Upper lobe of right lung (tissue), 1 donor: ENCODE results near the gene DHRSX. TPM values are rescaled to one million over a fixed set of nuclear protein-coding genes. Genes with fewer than 3 reads are reported as not detected.
"Not testable (repeated sequence)": the region's sequence is repeated elsewhere in the genome, so short reads cannot be mapped to it uniquely, and the experiment has no call there.

Source experiments
- ATAC-seq: fragments of 200-7000 bp; cut with Tn5 transposase; one replicate; pipeline ENCODE4 v1.9.1; 2020; ENCODE audit warnings: mild to moderate bottlenecking, moderate library complexity
- DNase-seq: peaks from one replicate; pipeline ENCODE4 v3.0.0-alpha.2; 2020
- H3K27ac ChIP-seq: fragments of 200-600 bp; one replicate; pipeline ENCODE4 v1.8.0; 2022
- H3K27me3 ChIP-seq: fragments of 200-600 bp; one replicate; pipeline ENCODE4 v1.8.0; 2022; ENCODE audit warnings: mild to moderate bottlenecking
- H3K36me3 ChIP-seq: fragments of 200-600 bp; one replicate; pipeline ENCODE4 v1.8.0; 2022
- H3K4me1 ChIP-seq: fragments of 200-600 bp; one replicate; pipeline ENCODE4 v1.8.0; 2022
- H3K4me3 ChIP-seq: fragments of 200-600 bp; one replicate; pipeline ENCODE4 v1.8.0; 2022; ENCODE audit warnings: mild to moderate bottlenecking
- H3K9me3 ChIP-seq: fragments of 200-600 bp; one replicate; pipeline ENCODE4 v1.8.0; 2022
- CTCF ChIP-seq: fragments of 200-600 bp; IDR thresholded peaks from one replicate; pipeline ENCODE4 v1.8.0; 2022; ENCODE audit warnings: antibody characterized with exemption
- intact Hi-C: fragments of 100-400 bp; cut with DNase I; formaldehyde crosslinking; loops from one replicate; pipeline ENCODE4 v1.11.0; 2022
- total RNA-seq: library from RNA; stranded (reverse); fragmentation: NEBNext Ultra II Directional; extraction: Animal tissue kit (Norgen Biotek cat#: 25700); gene quantifications from one replicate; pipeline ENCODE4 v1.2.1, GENCODE V29; 2021
- donor health status: DM: no; HTN: yes; CAD: no; lungs with severe emphysema.

Gene DHRSX
- total RNA-seq, 1 donor from 2014 or later, result 34.8 TPM

GRCh38 chrX:2284601-2285000, 216.2 kb downstream of the DHRSX start:
- no peaks in the 10 kb centered on the region for H3K4me1 ChIP-seq
- no peak for TF ChIP-seq CTCF
- DNase-seq (no peak), ATAC-seq (no peak)
- no peak overlapping the region for H3K27ac ChIP-seq
- intact Hi-C loops, result no loop called here
- H3K27me3 ChIP-seq, result no peaks in the 10 kb centered on the region
- H3K36me3 ChIP-seq, result peaks cover 6% of the 10 kb centered on the region
- no peaks in the 10 kb centered on the region for H3K9me3 ChIP-seq
- H3K4me3 ChIP-seq, result no peak overlapping the region

GRCh38 chrX:2284133-2284532, 216.6 kb downstream of the DHRSX start:
- no peak overlapping the region for H3K27ac ChIP-seq
- no peak for TF ChIP-seq CTCF
- H3K4me3 ChIP-seq, result no peak overlapping the region
- peaks cover 1% of the 10 kb centered on the region for H3K36me3 ChIP-seq
- no peaks in the 10 kb centered on the region for H3K9me3 ChIP-seq
- DNase-seq (no peak), ATAC-seq (no peak)
- H3K27me3 ChIP-seq, result no peaks in the 10 kb centered on the region
- intact Hi-C loops, result no loop called here
- no peaks in the 10 kb centered on the region for H3K4me1 ChIP-seq

GRCh38 chrX:2283111-2283859, 217.5 kb downstream of the DHRSX start:
- ATAC-seq, result no peak
- Histone ChIP-seq H3K4me3 (no peak overlapping the region), H3K4me1 (no peaks in the 10 kb centered on the region), H3K27ac (no peak overlapping the region), H3K27me3 (no peaks in the 10 kb centered on the region), H3K36me3 (no peaks in the 10 kb centered on the region), H3K9me3 (no peaks in the 10 kb centered on the region)
- DNase-seq, result no peak
- intact Hi-C loops, result no loop called here
- no peak for TF ChIP-seq CTCF

GRCh38 chrX:2282490-2283090, 218.2 kb downstream of the DHRSX start:
- Histone ChIP-seq H3K4me1 (no peaks in the 10 kb centered on the region), H3K36me3 (no peaks in the 10 kb centered on the region), H3K9me3 (no peaks in the 10 kb centered on the region), H3K27me3 (no peaks in the 10 kb centered on the region), H3K27ac (no peak overlapping the region), H3K4me3 (no peak overlapping the region)
- no peak for ATAC-seq
- no peak for DNase-seq
- TF ChIP-seq CTCF, result no peak
- intact Hi-C loops, result no loop called here

- ATAC-seq, result no peak
- DNase-seq, result no peak
- H3K27me3 ChIP-seq, result no peaks in the 10 kb centered on the region
- H3K9me3 ChIP-seq, result no peaks in the 10 kb centered on the region
- intact Hi-C loops, result no loop called here
- H3K4me1 ChIP-seq, result no peaks in the 10 kb centered on the region
- H3K36me3 ChIP-seq, result no peaks in the 10 kb centered on the region
- H3K4me3 ChIP-seq, result no peak overlapping the region
- no peak for TF ChIP-seq CTCF
- no peak overlapping the region for H3K27ac ChIP-seq
Measured at GRCh38 chrX:2272337-2272736, 228.4 kb downstream of the DHRSX start.

GRCh38 chrX:2271595-2271994, 229.2 kb downstream of the DHRSX start:
- H3K27ac ChIP-seq, H3K4me3 ChIP-seq, H3K4me1 ChIP-seq, DNase-seq, H3K36me3 ChIP-seq, intact Hi-C loops, ATAC-seq, H3K27me3 ChIP-seq, H3K9me3 ChIP-seq: not testable (repeated sequence)

GRCh38 chrX:2270783-2271182, 230.0 kb downstream of the DHRSX start:
- DNase-seq, H3K4me3 ChIP-seq, H3K9me3 ChIP-seq, H3K27ac ChIP-seq, H3K27me3 ChIP-seq, H3K36me3 ChIP-seq, intact Hi-C loops, H3K4me1 ChIP-seq, ATAC-seq: not testable (repeated sequence)
